Measurements from ENCODE around the gene ARNT2. TPM values are rescaled to one million over a fixed set of nuclear protein-coding genes. Genes with fewer than 3 reads are reported as not detected.
A peak's percentile ranks its signal among the peaks of the same experiment; 100 is the strongest.
"Not testable (repeated sequence)": the region's sequence is repeated elsewhere in the genome, so short reads cannot be mapped to it uniquely, and the experiment has no call there.

The ARNT2 gene
- total RNA-seq (2014; rRNA removed; shearing (Covaris generic)), result 2.2 and 2.5 TPM in 2 replicates

DNA sequence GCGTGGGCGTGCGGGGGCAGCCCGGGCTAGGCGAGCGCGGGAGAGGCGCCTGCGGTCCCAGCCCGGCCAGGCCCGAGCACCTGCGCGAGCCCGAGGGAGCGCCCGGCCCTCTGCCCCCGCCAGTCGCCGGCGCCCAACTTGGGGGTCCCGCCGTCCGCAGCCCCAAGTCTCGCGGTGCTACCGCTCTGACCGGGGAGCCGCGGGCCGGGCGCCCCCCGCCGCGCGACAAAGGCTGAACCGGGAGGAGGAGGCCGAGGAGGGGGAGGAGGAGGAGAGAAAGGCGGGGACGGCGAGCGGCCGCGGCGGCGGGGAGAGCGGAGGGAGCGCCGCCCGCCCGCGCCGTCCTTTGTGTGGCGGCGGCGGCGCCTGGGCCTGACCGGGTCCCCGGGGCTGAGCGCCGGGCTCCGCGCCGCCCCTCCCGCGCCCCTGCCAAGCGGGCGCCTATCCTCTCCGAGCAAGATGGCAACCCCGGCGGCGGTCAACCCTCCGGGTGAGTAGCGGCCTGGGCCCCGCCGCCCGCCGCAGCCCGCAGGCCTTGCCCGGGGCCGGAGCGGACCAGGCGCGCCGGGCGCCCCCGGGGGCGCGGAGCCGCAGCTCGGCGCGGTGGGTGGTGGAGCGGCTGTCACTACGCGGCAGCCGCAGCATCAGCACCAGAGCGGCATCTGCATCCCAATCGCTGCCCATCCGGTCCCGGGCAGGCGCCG lies at the start of gene ARNT2:
ARNT2 (plus strand) TSS at position 326 of the 704 bp plus-strand sequence; CDS start at position 460, 134 bp downstream.
- Histone ChIP-seq H3K27me3 (no peaks in the 10 kb centered on the region), H3K9me3 (replicated peaks) (no peaks in the 10 kb centered on the region), H3K36me3 (no peaks in the 10 kb centered on the region), H3K4me3 (no peak within 1 kb of the TSS), H3K4me1 (no peaks in the 10 kb centered on the region), H3K27ac (no peak within 1 kb of the TSS)
- no peak for DNase-seq

DNA sequence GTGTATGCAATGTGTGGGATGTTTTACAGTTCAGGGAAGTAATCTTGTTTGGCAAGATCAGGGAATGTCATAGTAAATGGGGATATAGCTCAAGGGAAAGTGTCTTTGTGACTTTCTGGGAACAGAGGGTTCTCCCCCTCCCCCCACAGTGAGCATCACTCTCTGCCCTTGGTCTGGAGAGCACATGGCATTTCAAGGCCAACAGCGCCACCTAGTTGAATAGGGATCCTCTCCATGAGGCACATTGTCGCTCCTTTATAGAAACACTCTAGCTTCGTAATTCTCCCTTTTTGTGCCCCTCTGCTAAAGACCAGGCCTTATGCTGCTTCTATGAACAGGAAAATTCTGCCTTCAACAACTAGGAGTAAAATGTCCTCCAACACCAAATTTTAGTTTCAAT lies 37.1 kb upstream of the ARNT2 start:
- no peaks in the 10 kb centered on the region for H3K4me1 ChIP-seq
- no peak overlapping the region for H3K4me3 ChIP-seq
- H3K27ac ChIP-seq, result no peak overlapping the region
- peak; percentile 24 to 62 for DNase-seq
- H3K9me3 ChIP-seq (replicated peaks), result peaks cover 6% of the 10 kb centered on the region
- H3K36me3 ChIP-seq, result no peaks in the 10 kb centered on the region
- no peaks in the 10 kb centered on the region for H3K27me3 ChIP-seq

DNA sequence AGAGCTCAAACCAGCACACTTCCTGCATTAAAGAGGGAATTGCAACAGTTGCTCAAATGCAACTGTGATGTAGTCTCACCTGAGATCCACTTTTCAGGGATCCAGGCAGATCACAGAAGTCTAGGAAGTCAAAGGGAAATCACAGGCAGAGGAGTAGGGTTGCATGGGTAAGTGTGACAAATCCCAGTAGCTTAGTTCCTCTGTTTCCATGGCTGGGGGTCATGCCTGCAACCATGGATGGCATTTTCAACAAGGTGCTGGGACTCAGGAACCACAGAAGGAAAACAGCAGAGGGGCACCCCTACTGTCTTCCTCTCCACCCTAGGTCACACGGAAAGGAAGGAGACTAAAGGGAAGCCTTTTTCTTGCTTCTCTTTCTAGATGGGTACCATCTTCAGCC lies 36.5 kb upstream of the ARNT2 start:
- H3K4me3 ChIP-seq, result no peak overlapping the region
- H3K4me1 ChIP-seq, result no peaks in the 10 kb centered on the region
- no peaks in the 10 kb centered on the region for H3K27me3 ChIP-seq
- no peaks in the 10 kb centered on the region for H3K36me3 ChIP-seq
- peaks cover 6% of the 10 kb centered on the region for H3K9me3 ChIP-seq (replicated peaks)
- H3K27ac ChIP-seq, result no peak overlapping the region
- DNase-seq, result no peak

DNA sequence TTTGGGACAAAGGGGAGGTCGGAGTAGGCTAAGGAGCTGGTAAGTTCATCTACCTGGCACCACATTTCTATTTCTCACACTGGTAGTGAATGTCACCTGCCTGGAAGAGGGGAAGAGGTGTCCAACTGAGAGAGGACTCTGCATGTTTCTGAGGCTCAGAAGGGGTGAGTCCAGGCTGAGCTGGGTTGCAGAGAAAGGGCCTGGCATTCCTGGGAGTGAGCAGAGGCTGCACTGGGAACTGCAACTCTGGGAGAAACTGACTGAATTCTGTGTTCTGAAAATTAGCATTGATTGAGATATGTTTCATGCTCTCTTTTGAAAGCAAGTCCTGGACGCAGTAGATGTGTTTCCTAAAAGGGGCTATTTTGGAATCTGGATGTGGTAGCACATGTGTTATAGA lies 32.3 kb upstream of the ARNT2 start:
- Histone ChIP-seq H3K27ac (no peak overlapping the region), H3K9me3 (replicated peaks) (peaks cover 6% of the 10 kb centered on the region), H3K4me1 (no peaks in the 10 kb centered on the region), H3K4me3 (no peak overlapping the region), H3K36me3 (no peaks in the 10 kb centered on the region), H3K27me3 (no peaks in the 10 kb centered on the region)
- no peak for DNase-seq

DNA sequence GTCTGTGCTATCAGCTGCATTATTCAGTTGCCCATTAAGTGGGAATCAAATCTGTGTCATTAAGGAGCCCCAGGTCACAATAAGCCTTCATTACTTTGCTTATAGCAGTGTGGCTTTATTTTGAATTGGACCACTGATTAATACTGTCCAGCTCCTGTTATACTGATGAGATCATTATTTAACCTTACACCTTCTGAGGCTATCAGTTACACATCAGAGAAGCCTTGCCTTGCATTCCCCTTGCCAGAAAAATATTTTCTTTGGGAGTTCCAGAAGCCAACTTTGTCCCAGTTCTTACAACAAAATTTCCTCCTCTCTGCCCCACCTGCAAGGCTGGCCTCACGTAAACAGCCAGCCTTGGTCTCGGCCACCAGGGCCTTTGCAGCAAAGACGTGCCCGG lies 29.7 kb upstream of the ARNT2 start:
- no peak for DNase-seq
- H3K36me3 ChIP-seq, result no peaks in the 10 kb centered on the region
- no peaks in the 10 kb centered on the region for H3K4me1 ChIP-seq
- H3K4me3 ChIP-seq, result no peak overlapping the region
- no peaks in the 10 kb centered on the region for H3K9me3 ChIP-seq (replicated peaks)
- H3K27me3 ChIP-seq, result no peaks in the 10 kb centered on the region
- no peak overlapping the region for H3K27ac ChIP-seq

DNA sequence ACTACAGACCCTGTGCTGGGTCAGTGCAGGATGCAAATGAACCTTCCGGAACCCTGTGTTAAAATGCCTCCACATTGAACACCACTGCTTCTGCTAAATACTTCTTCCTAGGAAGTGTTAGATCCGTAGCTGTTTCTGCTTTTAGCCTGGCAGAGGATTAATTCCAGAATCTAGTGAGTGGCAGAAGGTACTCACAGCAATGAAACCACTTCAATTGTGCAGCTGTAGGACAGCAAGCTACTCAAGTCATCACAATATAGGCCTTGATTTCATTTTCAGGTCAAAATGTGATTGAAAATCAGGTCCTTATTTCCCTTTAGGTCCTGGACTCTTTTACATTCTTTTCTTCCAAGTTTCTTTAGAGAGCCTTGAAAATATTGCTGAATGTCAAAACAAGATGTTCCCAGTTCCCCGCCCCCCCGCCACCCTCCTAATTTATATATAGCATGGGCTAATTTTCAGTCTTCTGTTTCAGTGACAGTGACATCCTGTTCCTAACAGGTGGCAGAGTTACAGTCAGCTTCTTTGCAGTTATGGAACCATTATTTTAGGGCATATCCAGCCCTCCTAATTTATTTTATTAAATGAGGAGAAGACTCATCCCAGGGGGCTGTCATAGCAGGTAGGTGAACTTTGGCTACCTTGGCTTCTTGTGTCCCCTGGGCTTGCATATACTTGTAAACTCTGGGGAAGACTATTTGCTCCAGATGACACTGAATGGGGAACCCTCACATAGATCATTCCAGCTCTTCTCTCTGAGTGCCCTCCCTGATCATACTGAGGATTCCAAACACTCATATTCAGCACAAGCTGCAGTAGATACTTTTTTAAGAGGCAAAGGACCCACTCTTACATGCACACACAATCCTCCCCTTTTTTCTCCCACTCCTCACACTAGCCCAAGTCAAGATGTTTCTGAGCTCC lies 28.0 kb upstream of the ARNT2 start:
- no peak for DNase-seq

DNA sequence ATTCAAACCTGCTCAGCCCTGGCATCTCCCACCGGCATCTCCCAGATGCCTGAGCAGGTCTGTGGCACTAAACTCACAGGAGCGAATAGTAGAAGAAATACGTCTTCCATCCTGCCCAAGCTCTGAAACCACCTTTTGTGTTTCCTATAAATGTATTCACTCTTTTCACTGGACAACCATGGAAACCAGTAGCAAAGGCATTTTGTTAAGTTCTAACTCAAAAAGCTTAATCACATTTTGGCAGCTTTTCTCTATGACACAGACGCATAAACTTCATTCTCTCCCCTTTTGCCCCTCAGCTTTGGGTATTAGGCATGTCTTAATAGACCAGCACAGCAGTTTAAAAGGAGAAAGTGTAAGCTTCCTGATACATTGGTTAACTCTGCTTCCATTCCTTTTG lies 24.5 kb upstream of the ARNT2 start:
- Histone ChIP-seq H3K4me1 (no peaks in the 10 kb centered on the region), H3K4me3 (no peak overlapping the region), H3K27me3 (no peaks in the 10 kb centered on the region), H3K36me3 (no peaks in the 10 kb centered on the region), H3K27ac (no peak overlapping the region), H3K9me3 (replicated peaks) (0 out of 2 replicates have a peak, but pooled peaks cover 3% of the 10 kb centered on the region)
- no peak for DNase-seq

More for the DNA sequence above, 28.0 kb upstream of the ARNT2 start:
- no peak overlapping the region for H3K27ac ChIP-seq
- no peak overlapping the region for H3K4me3 ChIP-seq
- no peaks in the 10 kb centered on the region for H3K4me1 ChIP-seq
- no peaks in the 10 kb centered on the region for H3K27me3 ChIP-seq
- H3K36me3 ChIP-seq, result no peaks in the 10 kb centered on the region
- H3K9me3 ChIP-seq (replicated peaks), result no peaks in the 10 kb centered on the region

DNA sequence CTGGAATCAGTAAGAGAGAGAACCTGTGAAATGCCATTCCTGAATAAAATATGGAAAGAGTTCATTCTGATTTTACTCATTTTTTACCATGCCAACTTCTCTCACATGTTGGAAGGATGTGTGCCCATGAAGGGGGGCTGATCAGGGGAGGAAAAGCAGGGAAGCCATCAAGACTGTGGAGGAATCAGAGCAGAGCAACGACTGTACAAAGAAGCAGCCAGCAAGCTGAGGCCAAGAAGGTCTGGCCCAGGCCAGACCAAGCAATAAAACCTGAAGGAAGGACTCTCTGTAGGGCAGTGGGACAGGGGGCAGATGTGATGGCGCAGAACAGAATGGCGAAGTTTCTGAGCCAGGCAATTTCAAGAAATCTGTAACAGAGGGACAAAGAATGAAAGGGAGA lies 24.0 kb upstream of the ARNT2 start:
- Histone ChIP-seq H3K9me3 (replicated peaks) (0 out of 2 replicates have a peak, but pooled peaks cover 3% of the 10 kb centered on the region), H3K27ac (no peak overlapping the region), H3K36me3 (no peaks in the 10 kb centered on the region), H3K27me3 (no peaks in the 10 kb centered on the region), H3K4me3 (no peak overlapping the region), H3K4me1 (no peaks in the 10 kb centered on the region)
- no peak for DNase-seq

DNA sequence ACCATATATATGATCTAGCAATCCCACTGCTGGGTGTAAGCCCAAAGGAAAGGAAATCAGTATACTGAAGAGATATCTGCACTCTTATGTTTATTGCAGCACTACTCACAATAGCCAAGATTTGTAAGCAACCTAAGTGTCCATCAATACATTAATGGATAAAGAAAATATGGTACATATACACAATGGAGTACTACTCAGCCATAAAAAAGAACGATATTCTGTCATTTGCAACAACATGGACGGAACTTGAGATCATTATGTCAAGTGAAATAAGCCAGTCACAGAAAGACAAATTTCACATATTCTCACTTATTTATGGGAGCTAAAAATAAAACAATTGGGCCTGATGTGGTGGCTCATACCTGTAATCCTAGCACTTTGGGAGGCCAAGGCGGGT lies 21.9 kb upstream of the ARNT2 start:
- no peak overlapping the region for H3K4me3 ChIP-seq

DNA sequence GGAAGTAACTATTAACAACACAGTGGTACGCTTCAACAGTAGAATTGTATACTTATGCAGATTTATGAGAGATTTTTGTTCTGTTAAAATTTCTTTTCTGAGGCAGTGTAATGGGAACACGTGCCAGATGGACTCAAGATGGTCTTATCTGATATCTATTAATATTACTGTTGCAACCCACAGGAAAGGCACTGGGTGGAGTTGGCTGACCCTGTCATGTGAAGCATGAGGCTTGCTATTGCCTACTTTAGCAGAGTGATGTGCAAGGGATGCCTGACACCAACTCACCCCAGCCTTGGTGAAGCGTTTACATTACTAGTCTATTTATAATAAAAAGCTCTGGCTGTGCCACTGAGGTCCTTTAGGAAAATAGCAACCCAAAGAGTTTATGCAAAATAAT lies 19.8 kb upstream of the ARNT2 start:
- DNase-seq, result no peak
- Histone ChIP-seq H3K9me3 (replicated peaks) (0 out of 2 replicates have a peak, but pooled peaks cover 3% of the 10 kb centered on the region), H3K4me3 (no peak overlapping the region), H3K4me1 (no peaks in the 10 kb centered on the region), H3K27ac (no peak overlapping the region), H3K27me3 (no peaks in the 10 kb centered on the region), H3K36me3 (no peaks in the 10 kb centered on the region)

More for the DNA sequence above, 21.9 kb upstream of the ARNT2 start:
- H3K27ac ChIP-seq, result no peak overlapping the region
- DNase-seq, result no peak
- no peaks in the 10 kb centered on the region for H3K27me3 ChIP-seq
- H3K36me3 ChIP-seq, result no peaks in the 10 kb centered on the region
- H3K4me1 ChIP-seq, result no peaks in the 10 kb centered on the region
- 0 out of 2 replicates have a peak, but pooled peaks cover 3% of the 10 kb centered on the region for H3K9me3 ChIP-seq (replicated peaks)

DNA sequence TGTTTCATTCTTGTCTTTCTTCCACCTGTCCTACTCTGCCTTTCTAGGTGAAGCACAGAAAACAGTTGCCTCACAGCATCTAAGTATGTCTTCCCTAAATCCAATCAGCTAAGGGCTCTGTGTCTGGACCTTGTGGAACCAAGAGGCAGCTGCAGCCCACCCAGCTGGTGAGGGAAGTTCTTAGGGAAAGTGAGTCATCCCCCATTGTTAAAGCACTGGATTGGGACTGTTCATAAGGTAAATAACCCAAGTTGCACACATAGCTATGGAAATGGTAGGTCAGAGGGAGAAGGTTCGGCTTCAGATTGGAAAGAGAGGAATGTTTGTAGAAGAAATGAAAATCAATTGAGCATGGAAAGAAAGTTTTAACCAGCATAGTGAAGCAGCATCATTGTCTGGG lies 18.0 kb upstream of the ARNT2 start:
- peak in 1 of 2 experiments; percentile 3 for DNase-seq
- Histone ChIP-seq H3K27me3 (no peaks in the 10 kb centered on the region), H3K36me3 (no peaks in the 10 kb centered on the region), H3K27ac (no peak overlapping the region), H3K4me3 (no peak overlapping the region), H3K4me1 (no peaks in the 10 kb centered on the region), H3K9me3 (replicated peaks) (0 out of 2 replicates have a peak, but pooled peaks cover 3% of the 10 kb centered on the region)

DNA sequence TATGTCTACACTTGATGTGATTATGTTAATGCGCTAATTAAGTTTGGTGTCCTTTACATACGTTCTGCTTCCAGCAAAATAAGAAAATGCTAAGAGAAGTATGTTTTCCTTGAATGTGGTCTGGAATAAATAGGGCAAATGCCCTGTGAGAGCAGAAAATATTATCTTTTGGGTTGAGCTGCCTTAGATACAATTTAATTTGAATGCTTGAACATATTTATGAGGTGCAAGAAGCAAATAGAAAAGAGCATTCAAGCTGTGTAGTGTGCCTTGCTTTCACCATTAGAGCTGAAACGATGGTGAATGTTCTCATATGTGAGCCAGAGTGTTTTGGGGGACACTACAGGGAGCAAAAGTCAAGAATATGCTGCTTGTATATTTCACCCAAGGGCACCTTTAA lies 15.9 kb upstream of the ARNT2 start:
- no peaks in the 10 kb centered on the region for H3K36me3 ChIP-seq
- no peak overlapping the region for H3K4me3 ChIP-seq
- H3K4me1 ChIP-seq, result no peaks in the 10 kb centered on the region
- DNase-seq, result no peak
- H3K27me3 ChIP-seq, result no peaks in the 10 kb centered on the region
- H3K9me3 ChIP-seq (replicated peaks), result no peaks in the 10 kb centered on the region
- H3K27ac ChIP-seq, result no peak overlapping the region

DNA sequence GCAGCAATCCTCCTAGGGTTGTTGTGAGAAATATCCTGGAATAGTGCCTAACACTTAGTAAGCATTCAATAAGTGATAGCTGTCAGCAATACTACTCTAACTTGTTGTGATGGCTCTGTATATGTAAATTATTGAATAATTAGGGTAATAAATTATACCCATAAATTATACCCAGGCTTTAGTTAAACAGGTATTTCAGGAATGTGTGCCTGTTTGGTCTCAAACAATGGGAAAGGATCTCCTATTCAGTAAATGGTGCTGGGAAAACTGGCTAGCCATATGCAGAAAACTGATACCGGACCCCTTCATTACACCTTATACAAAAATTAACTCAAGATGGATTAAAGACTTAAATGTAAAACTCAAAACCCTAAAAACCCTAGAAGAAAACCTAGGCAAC lies 14.8 kb upstream of the ARNT2 start:
- Histone ChIP-seq H3K36me3 (no peaks in the 10 kb centered on the region), H3K27ac (no peak overlapping the region), H3K9me3 (replicated peaks) (no peaks in the 10 kb centered on the region), H3K4me3 (no peak overlapping the region), H3K4me1 (no peaks in the 10 kb centered on the region), H3K27me3 (no peaks in the 10 kb centered on the region)
- no peak for DNase-seq

DNA sequence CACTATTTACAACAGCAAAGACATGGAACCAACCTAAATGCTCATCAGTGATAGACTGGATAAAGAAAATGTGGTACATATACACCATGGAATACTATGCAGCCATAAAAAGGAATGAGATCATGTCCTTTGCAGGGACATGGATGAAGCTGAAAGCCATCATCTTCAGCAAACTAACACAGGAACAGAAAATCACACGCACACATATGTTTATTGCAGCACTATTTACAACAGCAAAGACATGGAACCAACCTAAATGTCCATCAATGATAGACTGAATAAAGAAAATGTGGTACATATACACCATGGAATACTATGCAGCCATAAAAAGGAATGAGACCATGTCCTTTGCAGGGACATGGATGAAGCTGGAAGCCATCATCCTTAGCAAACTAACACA lies 13.2 kb upstream of the ARNT2 start:
- H3K36me3 ChIP-seq; DNase-seq; H3K4me1 ChIP-seq; H3K27ac ChIP-seq; H3K4me3 ChIP-seq; H3K27me3 ChIP-seq; H3K9me3 ChIP-seq (replicated peaks): not testable (repeated sequence)

DNA sequence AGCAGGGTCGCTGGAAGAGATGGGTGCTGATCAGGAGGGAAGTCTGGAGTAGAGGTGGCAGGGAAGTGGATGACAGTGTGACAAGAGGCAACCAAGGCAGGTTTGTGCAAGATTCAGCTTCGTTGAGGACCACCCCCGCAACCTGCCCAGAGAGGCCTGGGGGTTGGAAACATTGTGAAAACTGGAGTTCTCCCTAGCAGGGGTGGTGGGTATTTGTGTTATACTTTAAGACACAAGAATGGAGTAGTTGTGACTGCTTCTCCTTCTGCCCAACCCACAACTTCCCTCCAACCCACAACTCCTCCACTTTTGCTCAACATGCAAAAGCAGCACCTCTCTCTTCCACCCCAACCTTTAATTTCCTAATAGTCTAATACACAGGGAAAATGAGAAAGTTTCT lies 8.6 kb upstream of the ARNT2 start:
- Histone ChIP-seq H3K36me3 (no peaks in the 10 kb centered on the region), H3K4me3 (no peak overlapping the region), H3K27me3 (no peaks in the 10 kb centered on the region), H3K27ac (no peak overlapping the region), H3K9me3 (replicated peaks) (no peaks in the 10 kb centered on the region), H3K4me1 (no peaks in the 10 kb centered on the region)
- no peak for DNase-seq
